K562 (cell line): ENCODE results near the gene C10orf95.

Experiments used
- CTCF ChIP-seq, 3 experiments: IDR thresholded peaks in 2 of 3; conservative IDR thresholded peaks in 1 of 3; 2 replicates each; pipeline ENCODE4 v1.5.1; 2011 to 2012; ENCODE audit warnings: low read length in 3 of 3, mild to moderate bottlenecking in 3 of 3, control low read depth in 2 of 3, improper control_type of control experiment in 1 of 3, inconsistent platforms in 1 of 3, low read depth in 1 of 3, mixed read lengths in 1 of 3, moderate library complexity in 1 of 3; ENCODE audit not compliant: insufficient read depth in 2 of 3
- EZH2 ChIP-seq: IDR thresholded peaks from 2 replicates; pipeline ENCODE4 v1.6.1; 2012; ENCODE audit warnings: low read depth, mild to moderate bottlenecking, inconsistent platforms, low read length, borderline replicate concordance
- IFI16 ChIP-seq: fragments of 250-450 bp; sonication (Bioruptor Pico); IDR thresholded peaks from 2 replicates; pipeline ENCODE4 v2.1.2; 2022; ENCODE audit warnings: mild to moderate bottlenecking, inconsistent platforms
- NCOR1 ChIP-seq: fragments of 450-650 bp; IDR thresholded peaks from 2 replicates; pipeline ENCODE4 v1.6.1; 2016; ENCODE audit warnings: mild to moderate bottlenecking, moderate library complexity
- NR2C2 ChIP-seq, 2 experiments: fragments of 200-800 bp in 1 of 2; sonication (Bioruptor generic) in 1 of 2; sonication (generic) in 1 of 2; formaldehyde crosslinking in 1 of 2; IDR thresholded peaks; 2 replicates each; pipeline versions ENCODE4 v1.6.1 to v1.8.0; 2016 to 2022; ENCODE audit warnings: mild to moderate bottlenecking in 1 of 2, missing compliant biosample characterization in 1 of 2, missing genetic modification characterization in 1 of 2, missing genetic modification reagents in 1 of 2
- PHB2 ChIP-seq: fragments of 450-650 bp; IDR thresholded peaks from 2 replicates; pipeline ENCODE4 v1.6.1; 2017; ENCODE audit warnings: low read depth
- POLR2A ChIP-seq: fragments of 450-650 bp; conservative IDR thresholded peaks from 2 replicates; pipeline ENCODE4 v1.6.1; 2016
- RAD21 ChIP-seq, 2 experiments: fragments of 250-450 bp in 1 of 2; fragments of 450-650 bp in 1 of 2; sonication (Bioruptor Pico) in 1 of 2; formaldehyde crosslinking in 1 of 2; IDR thresholded peaks in 1 of 2; conservative IDR thresholded peaks in 1 of 2; 2 replicates each; pipeline versions ENCODE4 v1.4.0 to v1.8.0; 2020 to 2022; ENCODE audit warnings: mild to moderate bottlenecking in 2 of 2, moderate library complexity in 1 of 2
- REST ChIP-seq, 2 experiments: fragments of 450-650 bp; formaldehyde crosslinking in 1 of 2; IDR thresholded peaks; 2 replicates each; pipeline versions ENCODE4 v1.4.0 to v1.6.1; 2014 to 2020; ENCODE audit warnings: mild to moderate bottlenecking in 2 of 2, borderline replicate concordance in 1 of 2, low read depth in 1 of 2
- ZNF24 ChIP-seq: fragments of 450-650 bp; IDR thresholded peaks from 2 replicates; pipeline ENCODE4 v1.6.1; 2016

- TF ChIP-seq CTCF (IDR thresholded peaks at IDR 0.05 in 2 of 3, conservative IDR thresholded peaks at IDR 0.05 in 1 of 3; ENCODE audit: insufficient read depth in 2 of 3, low read depth in 1 of 3, low read length in 3 of 3) (no peak), NR2C2 (CRISPR knock-in tag; IDR thresholded peaks at IDR 0.05) (no peak), NR2C2 (tag; IDR thresholded peaks at IDR 0.05) (no peak), PHB2 (no peak), EZH2 (no peak), RAD21 (CRISPR knock-in tag; conservative IDR thresholded peaks at IDR 0.05 in 1 of 2, IDR thresholded peaks at IDR 0.05 in 1 of 2) (no peak), IFI16 (CRISPR knock-in tag) (no peak), ZNF24 (no peak), NCOR1 (no peak), POLR2A (no peak), REST (IDR thresholded peaks at IDR 0.05; ENCODE audit: borderline replicate concordance) (no peak), REST (CRISPR knock-in tag; IDR thresholded peaks at IDR 0.05; ENCODE audit: low read depth) (no peak)
These were observed 38.2 kb downstream of the C10orf95 start for GRCh38 chr10:102413053-102413705.
